ENCODE results near the gene CD86.

The CD86 gene

GRCh38 chr3:122092460-122093165 lies 37.5 kb downstream of the CD86 start:
- DNase-seq (ENCODE audit: low read depth) = peak; percentile 40

- no peak for DNase-seq (ENCODE audit: low read depth)
These were observed 39.0 kb downstream of the CD86 start for GRCh38 chr3:122094125-122094524.

- no peak for DNase-seq (ENCODE audit: low read depth)
These were observed 39.5 kb downstream of the CD86 start for GRCh38 chr3:122094693-122095092.

GRCh38 chr3:122097141-122097540 lies 42.0 kb downstream of the CD86 start:
- no peak for DNase-seq (ENCODE audit: low read depth)

GRCh38 chr3:122098611-122099010 lies 43.4 kb downstream of the CD86 start:
- no peak for DNase-seq (ENCODE audit: low read depth)

GRCh38 chr3:122099255-122099654 lies 44.1 kb downstream of the CD86 start:
- no peak for DNase-seq (ENCODE audit: low read depth)

GRCh38 chr3:122100083-122100482 lies 44.9 kb downstream of the CD86 start:
- DNase-seq (ENCODE audit: low read depth) = no peak

- no peak for DNase-seq (ENCODE audit: low read depth)
These were observed 45.7 kb downstream of the CD86 start for GRCh38 chr3:122100591-122101463.

GRCh38 chr3:122101646-122102045 lies 46.5 kb downstream of the CD86 start:
- DNase-seq (ENCODE audit: low read depth) = no peak

GRCh38 chr3:122102191-122102935 lies 47.2 kb downstream of the CD86 start:
- no peak for DNase-seq (ENCODE audit: low read depth)

- DNase-seq (ENCODE audit: low read depth) = no peak
These were observed 48.8 kb downstream of the CD86 start for GRCh38 chr3:122103821-122104514.

GRCh38 chr3:122104515-122105194 lies 49.5 kb downstream of the CD86 start:
- no peak for DNase-seq (ENCODE audit: low read depth)

GRCh38 chr3:122105626-122106025 lies 50.5 kb downstream of the CD86 start:
- no peak for DNase-seq (ENCODE audit: low read depth)

- no peak for DNase-seq (ENCODE audit: low read depth)
These were observed 52.0 kb downstream of the CD86 start for GRCh38 chr3:122107171-122107570.

GRCh38 chr3:122111974-122112373 lies 56.8 kb downstream of the CD86 start:
- no peak for DNase-seq (ENCODE audit: low read depth)

GRCh38 chr3:122112754-122113153 lies 57.6 kb downstream of the CD86 start:
- no peak for DNase-seq (ENCODE audit: low read depth)

GRCh38 chr3:122123850-122124249 lies 68.7 kb downstream of the CD86 start:
- no peak for DNase-seq (ENCODE audit: low read depth)

GRCh38 chr3:122132949-122133540 lies 77.9 kb downstream of the CD86 start:
- DNase-seq (ENCODE audit: low read depth) = no peak

GRCh38 chr3:122146466-122146865 lies 91.3 kb downstream of the CD86 start:
- DNase-seq (ENCODE audit: low read depth) = peak; percentile 55

- no peak for DNase-seq (ENCODE audit: low read depth)
These were observed 93.9 kb downstream of the CD86 start for GRCh38 chr3:122148941-122149627.
